GM23338 (cell line): ENCODE data around the gene NRCAM. TPM values are rescaled to one million over a fixed set of nuclear protein-coding genes. Genes with fewer than 3 reads are reported as not detected.

Experiments
- ATAC-seq: fragments of 200-7000 bp; cut with Tn5 transposase; 3 replicates; pipeline ENCODE4 v1.9.1; 2020
- DNase-seq: peaks from one replicate; pipeline ENCODE4 v3.0.0-alpha.2; 2015; ENCODE audit warnings: low spot score
- H2AFZ ChIP-seq: fragments of 200-600 bp; sonication (generic); 2 replicates; pipeline ENCODE4 v1.8.0; 2016; ENCODE audit warnings: antibody characterized with exemption, mild to moderate bottlenecking, moderate library complexity
- H3F3A ChIP-seq: fragments of 200-600 bp; sonication (generic); replicated peaks from 2 replicates; pipeline ENCODE4 v1.8.0; 2017; ENCODE audit warnings: antibody characterized with exemption, mixed run types, low read depth
- H3K27ac ChIP-seq: fragments of 200-600 bp; sonication (generic); 2 replicates; pipeline ENCODE4 v1.6.1; 2016; ENCODE audit warnings: low read depth
- H3K27me3 ChIP-seq: fragments of 200-600 bp; sonication (generic); 2 replicates; pipeline ENCODE4 v1.8.0; 2016; ENCODE audit warnings: mild to moderate bottlenecking, mixed run types, moderate library complexity; ENCODE audit not compliant: insufficient read depth
- H3K36me3 ChIP-seq: fragments of 200-600 bp; sonication (generic); 2 replicates; pipeline ENCODE4 v1.8.0; 2016; ENCODE audit warnings: mild to moderate bottlenecking; ENCODE audit not compliant: insufficient read depth
- H3K4me1 ChIP-seq: fragments of 200-600 bp; sonication (generic); 2 replicates; pipeline ENCODE4 v1.8.0; 2016; ENCODE audit warnings: mild to moderate bottlenecking, moderate library complexity; ENCODE audit not compliant: insufficient read depth
- H3K4me2 ChIP-seq: fragments of 200-600 bp; sonication (generic); 2 replicates; pipeline ENCODE4 v1.7.1; 2017; ENCODE audit warnings: mixed run types
- H3K4me3 ChIP-seq: fragments of 200-600 bp; sonication (generic); 2 replicates; pipeline ENCODE4 v1.6.1; 2016; ENCODE audit warnings: mixed run types
- H3K79me2 ChIP-seq: fragments of 200-600 bp; sonication (generic); replicated peaks from 2 replicates; pipeline ENCODE4 v1.8.0; 2017; ENCODE audit warnings: mild to moderate bottlenecking; ENCODE audit not compliant: insufficient read depth
- H3K9me2 ChIP-seq: fragments of 200-600 bp; sonication (generic); 2 replicates; pipeline ENCODE4 v1.8.0; 2017; ENCODE audit not compliant: insufficient read depth
- H4K20me1 ChIP-seq: fragments of 200-600 bp; sonication (generic); replicated peaks from 2 replicates; pipeline ENCODE4 v1.8.0; 2017; ENCODE audit warnings: mild to moderate bottlenecking; ENCODE audit not compliant: insufficient read depth
- H3K27ac Mint-ChIP-seq: 2 replicates; pipeline ENCODE4 v1.8.0; 2020; ENCODE audit warnings: inconsistent platforms, mild to moderate bottlenecking, moderate library complexity, mixed read lengths
- H3K27me3 Mint-ChIP-seq: 3 replicates; pipeline ENCODE4 v1.8.0; 2022; ENCODE audit warnings: low read depth, mild to moderate bottlenecking, moderate library complexity, mixed read lengths, inconsistent platforms; ENCODE audit not compliant: insufficient read depth, poor library complexity
- H3K36me3 Mint-ChIP-seq: 3 replicates; pipeline ENCODE4 v1.8.0; 2021; ENCODE audit warnings: low read depth, mild to moderate bottlenecking, inconsistent platforms, moderate library complexity, mixed read lengths
- H3K4me1 Mint-ChIP-seq: 3 replicates; pipeline ENCODE4 v1.8.0; 2020; ENCODE audit warnings: mild to moderate bottlenecking, inconsistent platforms, mixed read lengths
- H3K4me3 Mint-ChIP-seq: 3 replicates; pipeline ENCODE4 v1.8.0; 2021; ENCODE audit warnings: moderate library complexity, mild to moderate bottlenecking, inconsistent platforms, mixed read lengths
- H3K9me3 Mint-ChIP-seq: 3 replicates; pipeline ENCODE4 v1.8.0; 2020; ENCODE audit warnings: moderate library complexity, mild to moderate bottlenecking, inconsistent platforms, mixed read lengths
- CREB1 ChIP-seq: fragments of 250-450 bp; sonication (Bioruptor Pico); IDR thresholded peaks from 2 replicates; pipeline ENCODE4 v1.5.0; 2020; ENCODE audit warnings: low read depth, mild to moderate bottlenecking, moderate library complexity
- CTCF ChIP-seq, 2 experiments: fragments of 200-600 bp in 1 of 2; sonication (generic) in 1 of 2; conservative IDR thresholded peaks; 2 replicates each; pipeline versions ENCODE4 v1.5.1 to v1.6.1; 2016 to 2017; ENCODE audit warnings: antibody characterized with exemption in 2 of 2, low read depth in 2 of 2, mild to moderate bottlenecking in 2 of 2, moderate library complexity in 1 of 2
- EZH2 ChIP-seq: fragments of 200-600 bp; sonication (generic); IDR thresholded peaks from one replicate; pipeline ENCODE4 v1.8.0; 2017; ENCODE audit warnings: antibody characterized with exemption, mild to moderate bottlenecking, low read depth; ENCODE audit not compliant: unreplicated experiment
- JUNB ChIP-seq: IDR thresholded peaks from one replicate; pipeline ENCODE4 v1.6.1; 2016; ENCODE audit warnings: antibody characterized with exemption; ENCODE audit not compliant: unreplicated experiment
- NANOG ChIP-seq: IDR thresholded peaks from 2 replicates; pipeline ENCODE4 v1.6.1; 2016; ENCODE audit warnings: antibody characterized with exemption, borderline replicate concordance
- POLR2AphosphoS5 ChIP-seq: IDR thresholded peaks from 2 replicates; pipeline ENCODE4 v1.6.1; 2016; ENCODE audit warnings: antibody characterized with exemption, low read depth
- STAT1 ChIP-seq: IDR thresholded peaks from one replicate; pipeline ENCODE4 v1.6.1; 2016; ENCODE audit warnings: antibody characterized with exemption; ENCODE audit not compliant: unreplicated experiment
- ZNF114 ChIP-seq: fragments of 250-450 bp; sonication (Bioruptor Pico); IDR thresholded peaks from 2 replicates; pipeline ENCODE4 v1.5.0; 2020; ENCODE audit warnings: mild to moderate bottlenecking, moderate library complexity
- polyA plus RNA-seq: library from polyadenylated mRNA; unstranded; fragments of >200 nt; fragmentation: Nextera tagmentation; extraction: Ambion mirVana; gene quantifications from 2 replicates; pipeline ENCODE4 v1.2.1, GENCODE V29; 2016
- total RNA-seq: library from RNA; depleted of rRNA; stranded (reverse); fragments of >200 nt; shearing (Covaris generic); gene quantifications from 2 replicates; pipeline ENCODE4 v1.2.3, GENCODE V29; 2014
- TF ChIP-seq, protein P1 (sequence below): fragments of 250-450 bp; sonication (Bioruptor Pico); IDR thresholded peaks from 2 replicates; pipeline ENCODE4 v1.5.0; 2020; ENCODE audit warnings: mild to moderate bottlenecking, moderate library complexity
- TF ChIP-seq, protein P2 (sequence below): IDR thresholded peaks from 2 replicates; pipeline ENCODE4 v1.6.1; 2016; ENCODE audit warnings: antibody characterized with exemption
- TF ChIP-seq, protein P3 (sequence below): IDR thresholded peaks from one replicate; pipeline ENCODE4 v1.6.1; 2018; ENCODE audit warnings: antibody characterized with exemption; ENCODE audit not compliant: unreplicated experiment

Gene NRCAM
- total and polyA plus RNA-seq, 2 experiments from 2014 or later = 2.5 to 6.8 TPM

GRCh38 chr7:108164342-108164741, 291.9 kb downstream of the NRCAM start:
- no peak overlapping the region for H3K4me3 Mint-ChIP-seq
- ATAC-seq = no peak
- no peak overlapping the region for H3K4me2 ChIP-seq
- no peaks in the 10 kb centered on the region for H3K4me1 ChIP-seq
- no peaks in the 10 kb centered on the region for H4K20me1 ChIP-seq
- DNase-seq = no peak
- no peaks in the 10 kb centered on the region for H3K27me3 ChIP-seq
- no peaks in the 10 kb centered on the region for H3K9me2 ChIP-seq
- no peak overlapping the region for H3K27ac Mint-ChIP-seq
- no peaks in the 10 kb centered on the region for H3K79me2 ChIP-seq
- no peaks in the 10 kb centered on the region for H3K27me3 Mint-ChIP-seq
- no peak overlapping the region for H3K4me3 ChIP-seq
- H3K4me1 Mint-ChIP-seq = peaks cover 3% of the 10 kb centered on the region; the same call in 1 of the 3 replicates
- TF ChIP-seq CREB1 (CRISPR knock-in tag) = no peak
- TF ChIP-seq JUNB = no peak
- TF ChIP-seq, protein P1, sequence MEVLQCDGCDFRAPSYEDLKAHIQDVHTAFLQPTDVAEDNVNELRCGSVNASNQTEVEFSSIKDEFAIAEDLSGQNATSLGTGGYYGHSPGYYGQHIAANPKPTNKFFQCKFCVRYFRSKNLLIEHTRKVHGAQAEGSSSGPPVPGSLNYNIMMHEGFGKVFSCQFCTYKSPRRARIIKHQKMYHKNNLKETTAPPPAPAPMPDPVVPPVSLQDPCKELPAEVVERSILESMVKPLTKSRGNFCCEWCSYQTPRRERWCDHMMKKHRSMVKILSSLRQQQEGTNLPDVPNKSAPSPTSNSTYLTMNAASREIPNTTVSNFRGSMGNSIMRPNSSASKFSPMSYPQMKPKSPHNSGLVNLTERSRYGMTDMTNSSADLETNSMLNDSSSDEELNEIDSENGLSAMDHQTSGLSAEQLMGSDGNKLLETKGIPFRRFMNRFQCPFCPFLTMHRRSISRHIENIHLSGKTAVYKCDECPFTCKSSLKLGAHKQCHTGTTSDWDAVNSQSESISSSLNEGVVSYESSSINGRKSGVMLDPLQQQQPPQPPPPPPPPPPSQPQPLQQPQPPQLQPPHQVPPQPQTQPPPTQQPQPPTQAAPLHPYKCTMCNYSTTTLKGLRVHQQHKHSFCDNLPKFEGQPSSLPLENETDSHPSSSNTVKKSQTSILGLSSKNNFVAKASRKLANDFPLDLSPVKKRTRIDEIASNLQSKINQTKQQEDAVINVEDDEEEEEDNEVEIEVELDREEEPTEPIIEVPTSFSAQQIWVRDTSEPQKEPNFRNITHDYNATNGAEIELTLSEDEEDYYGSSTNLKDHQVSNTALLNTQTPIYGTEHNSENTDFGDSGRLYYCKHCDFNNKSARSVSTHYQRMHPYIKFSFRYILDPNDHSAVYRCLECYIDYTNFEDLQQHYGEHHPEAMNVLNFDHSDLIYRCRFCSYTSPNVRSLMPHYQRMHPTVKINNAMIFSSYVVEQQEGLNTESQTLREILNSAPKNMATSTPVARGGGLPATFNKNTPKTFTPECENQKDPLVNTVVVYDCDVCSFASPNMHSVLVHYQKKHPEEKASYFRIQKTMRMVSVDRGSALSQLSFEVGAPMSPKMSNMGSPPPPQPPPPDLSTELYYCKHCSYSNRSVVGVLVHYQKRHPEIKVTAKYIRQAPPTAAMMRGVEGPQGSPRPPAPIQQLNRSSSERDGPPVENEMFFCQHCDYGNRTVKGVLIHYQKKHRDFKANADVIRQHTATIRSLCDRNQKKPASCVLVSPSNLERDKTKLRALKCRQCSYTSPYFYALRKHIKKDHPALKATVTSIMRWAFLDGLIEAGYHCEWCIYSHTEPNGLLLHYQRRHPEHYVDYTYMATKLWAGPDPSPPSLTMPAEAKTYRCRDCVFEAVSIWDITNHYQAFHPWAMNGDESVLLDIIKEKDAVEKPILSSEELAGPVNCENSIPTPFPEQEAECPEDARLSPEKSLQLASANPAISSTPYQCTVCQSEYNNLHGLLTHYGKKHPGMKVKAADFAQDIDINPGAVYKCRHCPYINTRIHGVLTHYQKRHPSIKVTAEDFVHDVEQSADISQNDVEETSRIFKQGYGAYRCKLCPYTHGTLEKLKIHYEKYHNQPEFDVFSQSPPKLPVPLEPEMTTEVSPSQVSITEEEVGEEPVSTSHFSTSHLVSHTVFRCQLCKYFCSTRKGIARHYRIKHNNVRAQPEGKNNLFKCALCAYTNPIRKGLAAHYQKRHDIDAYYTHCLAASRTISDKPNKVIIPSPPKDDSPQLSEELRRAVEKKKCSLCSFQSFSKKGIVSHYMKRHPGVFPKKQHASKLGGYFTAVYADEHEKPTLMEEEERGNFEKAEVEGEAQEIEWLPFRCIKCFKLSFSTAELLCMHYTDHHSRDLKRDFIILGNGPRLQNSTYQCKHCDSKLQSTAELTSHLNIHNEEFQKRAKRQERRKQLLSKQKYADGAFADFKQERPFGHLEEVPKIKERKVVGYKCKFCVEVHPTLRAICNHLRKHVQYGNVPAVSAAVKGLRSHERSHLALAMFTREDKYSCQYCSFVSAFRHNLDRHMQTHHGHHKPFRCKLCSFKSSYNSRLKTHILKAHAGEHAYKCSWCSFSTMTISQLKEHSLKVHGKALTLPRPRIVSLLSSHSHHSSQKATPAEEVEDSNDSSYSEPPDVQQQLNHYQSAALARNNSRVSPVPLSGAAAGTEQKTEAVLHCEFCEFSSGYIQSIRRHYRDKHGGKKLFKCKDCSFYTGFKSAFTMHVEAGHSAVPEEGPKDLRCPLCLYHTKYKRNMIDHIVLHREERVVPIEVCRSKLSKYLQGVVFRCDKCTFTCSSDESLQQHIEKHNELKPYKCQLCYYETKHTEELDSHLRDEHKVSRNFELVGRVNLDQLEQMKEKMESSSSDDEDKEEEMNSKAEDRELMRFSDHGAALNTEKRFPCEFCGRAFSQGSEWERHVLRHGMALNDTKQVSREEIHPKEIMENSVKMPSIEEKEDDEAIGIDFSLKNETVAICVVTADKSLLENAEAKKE (CRISPR knock-in tag) = no peak
- TF ChIP-seq ZNF114 (CRISPR knock-in tag) = no peak
- TF ChIP-seq, protein P2, sequence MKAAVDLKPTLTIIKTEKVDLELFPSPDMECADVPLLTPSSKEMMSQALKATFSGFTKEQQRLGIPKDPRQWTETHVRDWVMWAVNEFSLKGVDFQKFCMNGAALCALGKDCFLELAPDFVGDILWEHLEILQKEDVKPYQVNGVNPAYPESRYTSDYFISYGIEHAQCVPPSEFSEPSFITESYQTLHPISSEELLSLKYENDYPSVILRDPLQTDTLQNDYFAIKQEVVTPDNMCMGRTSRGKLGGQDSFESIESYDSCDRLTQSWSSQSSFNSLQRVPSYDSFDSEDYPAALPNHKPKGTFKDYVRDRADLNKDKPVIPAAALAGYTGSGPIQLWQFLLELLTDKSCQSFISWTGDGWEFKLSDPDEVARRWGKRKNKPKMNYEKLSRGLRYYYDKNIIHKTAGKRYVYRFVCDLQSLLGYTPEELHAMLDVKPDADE = no peak
- no peak for TF ChIP-seq POLR2AphosphoS5
- TF ChIP-seq, protein P3, sequence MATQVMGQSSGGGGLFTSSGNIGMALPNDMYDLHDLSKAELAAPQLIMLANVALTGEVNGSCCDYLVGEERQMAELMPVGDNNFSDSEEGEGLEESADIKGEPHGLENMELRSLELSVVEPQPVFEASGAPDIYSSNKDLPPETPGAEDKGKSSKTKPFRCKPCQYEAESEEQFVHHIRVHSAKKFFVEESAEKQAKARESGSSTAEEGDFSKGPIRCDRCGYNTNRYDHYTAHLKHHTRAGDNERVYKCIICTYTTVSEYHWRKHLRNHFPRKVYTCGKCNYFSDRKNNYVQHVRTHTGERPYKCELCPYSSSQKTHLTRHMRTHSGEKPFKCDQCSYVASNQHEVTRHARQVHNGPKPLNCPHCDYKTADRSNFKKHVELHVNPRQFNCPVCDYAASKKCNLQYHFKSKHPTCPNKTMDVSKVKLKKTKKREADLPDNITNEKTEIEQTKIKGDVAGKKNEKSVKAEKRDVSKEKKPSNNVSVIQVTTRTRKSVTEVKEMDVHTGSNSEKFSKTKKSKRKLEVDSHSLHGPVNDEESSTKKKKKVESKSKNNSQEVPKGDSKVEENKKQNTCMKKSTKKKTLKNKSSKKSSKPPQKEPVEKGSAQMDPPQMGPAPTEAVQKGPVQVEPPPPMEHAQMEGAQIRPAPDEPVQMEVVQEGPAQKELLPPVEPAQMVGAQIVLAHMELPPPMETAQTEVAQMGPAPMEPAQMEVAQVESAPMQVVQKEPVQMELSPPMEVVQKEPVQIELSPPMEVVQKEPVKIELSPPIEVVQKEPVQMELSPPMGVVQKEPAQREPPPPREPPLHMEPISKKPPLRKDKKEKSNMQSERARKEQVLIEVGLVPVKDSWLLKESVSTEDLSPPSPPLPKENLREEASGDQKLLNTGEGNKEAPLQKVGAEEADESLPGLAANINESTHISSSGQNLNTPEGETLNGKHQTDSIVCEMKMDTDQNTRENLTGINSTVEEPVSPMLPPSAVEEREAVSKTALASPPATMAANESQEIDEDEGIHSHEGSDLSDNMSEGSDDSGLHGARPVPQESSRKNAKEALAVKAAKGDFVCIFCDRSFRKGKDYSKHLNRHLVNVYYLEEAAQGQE = no peak
- no peak for TF ChIP-seq STAT1
- no peak for TF ChIP-seq NANOG
- TF ChIP-seq CTCF (conservative IDR thresholded peaks at IDR 0.05; ENCODE audit: low read depth in 2 of 2) = no peak
- TF ChIP-seq EZH2 = no peak
- no peaks in the 10 kb centered on the region for H3F3A ChIP-seq
- no peak overlapping the region for H2AFZ ChIP-seq
- H3K9me3 Mint-ChIP-seq = no peaks in the 10 kb centered on the region
- no peaks in the 10 kb centered on the region for H3K36me3 Mint-ChIP-seq
- no peak overlapping the region for H3K27ac ChIP-seq
- H3K36me3 ChIP-seq = no peaks in the 10 kb centered on the region
